ENCODE measurements around the gene LRBA. TPM values are rescaled to one million over a fixed set of nuclear protein-coding genes. Genes with fewer than 3 reads are reported as not detected.

LRBA gene
- total RNA-seq: 57.0 and 61.0 TPM in 2 replicates

GRCh38 chr4:151014521-151015458, at the start of gene LRBA:
TSS of gene LRBA (minus strand) at chr4:151015284. CDS start at chr4:151014642, 642 bp downstream.

GRCh38 chr4:150582146-150582872, 432.8 kb downstream of the LRBA start, which contains the start of gene MAB21L2:
TSS of gene MAB21L2 (plus strand) at chr4:150582151. CDS start at chr4:150583030, 879 bp downstream.

Small RNA genes within 50 kb of the gene (small RNA-seq; reads per million reads assigned to genes)
- not detected for gene RNA5SP168

Other genes starting within 250 kb of the LRBA start
- gene RPS3A, start 84.3 kb upstream of the LRBA start, total RNA-seq: 2,457 and 2,843 TPM in 2 replicates